ENCODE data around the gene MNDA.
"Not testable (repeated sequence)": the region's sequence is repeated elsewhere in the genome, so short reads cannot be mapped to it uniquely, and the experiment has no call there.

MNDA gene

GRCh38 chr1:158818560-158818959, 12.6 kb upstream of the MNDA start:
- ATAC-seq (ENCODE audit: low read depth): no peak
- DNase-seq (ENCODE audit: low spot score in 2 of 2): no peak
- Mint-ChIP-seq H3K27me3 (peaks cover 2% of the 10 kb centered on the region), H3K4me3 (no peak overlapping the region), H3K9me3 (no peaks in the 10 kb centered on the region), H3K36me3 (no peaks in the 10 kb centered on the region), H3K27ac (peak overlapping the region; percentile 13), H3K4me1 (no peaks in the 10 kb centered on the region)

DNA sequence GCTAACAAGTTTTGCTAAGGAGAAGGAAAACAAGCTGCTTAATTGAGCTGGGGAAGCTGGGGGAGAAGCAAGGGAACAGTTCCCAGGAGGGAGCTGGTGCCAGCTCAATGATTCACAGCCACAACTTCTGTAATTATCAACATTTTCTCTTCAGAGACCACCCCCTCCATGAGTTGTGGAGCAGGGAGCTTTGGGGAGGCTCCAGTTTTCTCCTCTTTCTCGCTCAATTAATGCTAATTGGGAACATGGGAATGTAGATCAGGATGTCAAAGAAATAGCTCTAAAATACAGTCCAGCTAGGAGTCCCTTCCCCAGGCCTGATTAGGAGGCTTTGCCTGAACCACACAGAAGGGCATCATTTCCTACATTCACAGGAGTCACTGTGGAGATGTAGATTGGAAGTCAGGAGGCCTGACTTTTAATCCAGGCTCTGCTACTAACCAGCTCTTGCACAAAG, 12.1 kb upstream of the MNDA start:
- Mint-ChIP-seq H3K27me3 (peaks cover 2% of the 10 kb centered on the region), H3K27ac (peak overlapping the region; percentile 13), H3K9me3 (no peaks in the 10 kb centered on the region), H3K4me1 (no peaks in the 10 kb centered on the region), H3K36me3 (no peaks in the 10 kb centered on the region), H3K4me3 (no peak overlapping the region)
- ATAC-seq (ENCODE audit: low read depth) (no peak), DNase-seq (ENCODE audit: low spot score in 2 of 2) (no peak)

GRCh38 chr1:158819461-158820443, 11.4 kb upstream of the MNDA start:
- no peaks in the 10 kb centered on the region for H3K9me3 Mint-ChIP-seq
- H3K36me3 Mint-ChIP-seq: no peaks in the 10 kb centered on the region
- no peaks in the 10 kb centered on the region for H3K4me1 Mint-ChIP-seq
- H3K27me3 Mint-ChIP-seq: peaks cover 2% of the 10 kb centered on the region
- DNase-seq (ENCODE audit: low spot score in 2 of 2) (no peak), ATAC-seq (ENCODE audit: low read depth) (no peak)
- H3K27ac Mint-ChIP-seq: no peak overlapping the region
- H3K4me3 Mint-ChIP-seq: no peak overlapping the region

- no peak for ATAC-seq (ENCODE audit: low read depth)
- Mint-ChIP-seq H3K27me3 (peaks cover 2% of the 10 kb centered on the region), H3K27ac (no peak overlapping the region), H3K36me3 (no peaks in the 10 kb centered on the region), H3K9me3 (peaks cover 6% of the 10 kb centered on the region), H3K4me3 (no peak overlapping the region), H3K4me1 (no peaks in the 10 kb centered on the region)
- DNase-seq (ENCODE audit: low spot score in 2 of 2): no peak
Observed at GRCh38 chr1:158821723-158822122, 9.4 kb upstream of the MNDA start.

- H3K27ac Mint-ChIP-seq: peak overlapping the region; percentile 98
- peak in 1 of 2 donors; percentile 7 for DNase-seq (ENCODE audit: low spot score in 2 of 2)
- ATAC-seq (ENCODE audit: low read depth): peak; percentile 60
- H3K4me3 Mint-ChIP-seq: peak overlapping the region; percentile 35
- H3K4me1 Mint-ChIP-seq: peaks cover 28% of the 10 kb centered on the region
- H3K27me3 Mint-ChIP-seq: no peaks in the 10 kb centered on the region
- H3K36me3 Mint-ChIP-seq: peaks cover 23% of the 10 kb centered on the region
- peaks cover 15% of the 10 kb centered on the region for H3K9me3 Mint-ChIP-seq
Observed at GRCh38 chr1:158830074-158830677, 975 bp upstream of the MNDA start.

DNA sequence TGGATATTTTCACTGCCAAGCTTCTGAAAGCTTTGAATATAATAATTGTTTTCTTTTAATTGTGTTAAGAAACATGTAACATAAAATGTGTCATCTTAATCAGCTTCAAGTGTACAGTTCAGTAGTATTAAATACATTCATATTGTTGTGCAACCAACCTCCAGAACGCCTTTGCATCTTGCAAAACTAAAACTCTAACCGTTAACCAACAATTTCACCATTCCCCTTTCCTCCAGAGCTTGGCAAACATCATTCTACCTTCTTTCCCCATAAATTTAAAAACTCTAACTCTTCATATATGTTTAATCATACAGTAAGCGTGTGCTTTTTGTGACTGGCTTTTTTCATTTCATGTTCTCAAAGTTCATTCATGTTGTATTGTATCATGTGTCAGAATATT, 2.1 kb downstream of the MNDA start:
- ATAC-seq (ENCODE audit: low read depth): no peak
- peaks cover 28% of the 10 kb centered on the region for H3K4me1 Mint-ChIP-seq
- H3K27me3 Mint-ChIP-seq: no peaks in the 10 kb centered on the region
- H3K36me3 Mint-ChIP-seq: peaks cover 27% of the 10 kb centered on the region
- DNase-seq (ENCODE audit: low spot score in 2 of 2): no peak
- H3K4me3 Mint-ChIP-seq: peak overlapping the region; percentile 78
- peaks cover 11% of the 10 kb centered on the region for H3K9me3 Mint-ChIP-seq
- H3K27ac Mint-ChIP-seq: peak overlapping the region; percentile 88

DNA sequence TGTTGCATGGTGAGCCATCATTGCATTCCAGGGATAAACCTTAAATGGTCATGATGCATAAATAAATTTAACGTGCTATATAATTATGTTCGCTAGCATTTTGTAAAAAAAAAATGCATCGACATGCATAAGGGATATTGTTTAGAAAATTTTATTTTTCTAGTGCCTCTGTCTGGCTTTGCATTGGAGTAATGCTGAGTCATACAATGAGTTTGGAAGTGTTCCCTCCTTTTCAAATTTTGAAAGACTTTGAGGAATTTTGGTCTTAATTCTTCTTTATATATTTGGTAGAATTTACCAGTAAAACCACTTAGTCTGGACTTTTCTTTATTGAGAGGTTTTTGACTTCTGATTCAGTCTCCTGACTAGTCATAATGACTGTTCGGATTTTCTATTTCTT, 4.9 kb downstream of the MNDA start:
- peaks cover 7% of the 10 kb centered on the region for H3K9me3 Mint-ChIP-seq
- H3K27ac Mint-ChIP-seq: no peak overlapping the region
- H3K36me3 Mint-ChIP-seq: peaks cover 26% of the 10 kb centered on the region
- no peak for ATAC-seq (ENCODE audit: low read depth)
- peaks cover 15% of the 10 kb centered on the region for H3K4me1 Mint-ChIP-seq
- H3K27me3 Mint-ChIP-seq: no peaks in the 10 kb centered on the region
- no peak overlapping the region for H3K4me3 Mint-ChIP-seq
- no peak for DNase-seq (ENCODE audit: low spot score in 2 of 2)

- DNase-seq (ENCODE audit: low spot score in 2 of 2) (no peak), ATAC-seq (ENCODE audit: low read depth) (no peak)
- H3K36me3 Mint-ChIP-seq: peaks cover 40% of the 10 kb centered on the region
- H3K27me3 Mint-ChIP-seq: no peaks in the 10 kb centered on the region
- peaks cover 4% of the 10 kb centered on the region for H3K4me1 Mint-ChIP-seq
- H3K9me3 Mint-ChIP-seq: peaks cover 7% of the 10 kb centered on the region
- H3K27ac Mint-ChIP-seq: no peak overlapping the region
- no peak overlapping the region for H3K4me3 Mint-ChIP-seq
Observed at GRCh38 chr1:158838660-158839059, 7.5 kb downstream of the MNDA start.

- DNase-seq (ENCODE audit: low spot score in 2 of 2) (no peak), ATAC-seq (ENCODE audit: low read depth) (no peak)
- peaks cover 2% of the 10 kb centered on the region for H3K4me1 Mint-ChIP-seq
- no peaks in the 10 kb centered on the region for H3K27me3 Mint-ChIP-seq
- H3K27ac Mint-ChIP-seq: no peak overlapping the region
- H3K4me3 Mint-ChIP-seq: no peak overlapping the region
- peaks cover 43% of the 10 kb centered on the region for H3K36me3 Mint-ChIP-seq
- H3K9me3 Mint-ChIP-seq: peaks cover 7% of the 10 kb centered on the region
Observed at GRCh38 chr1:158839566-158839965, 8.4 kb downstream of the MNDA start.

- peaks cover 2% of the 10 kb centered on the region for H3K4me1 Mint-ChIP-seq
- no peak for ATAC-seq (ENCODE audit: low read depth)
- no peak for DNase-seq (ENCODE audit: low spot score in 2 of 2)
- H3K36me3 Mint-ChIP-seq: peaks cover 39% of the 10 kb centered on the region
- no peaks in the 10 kb centered on the region for H3K27me3 Mint-ChIP-seq
- H3K9me3 Mint-ChIP-seq: peaks cover 7% of the 10 kb centered on the region
- no peak overlapping the region for H3K4me3 Mint-ChIP-seq
- no peak overlapping the region for H3K27ac Mint-ChIP-seq
Observed at GRCh38 chr1:158840236-158840635, 9.1 kb downstream of the MNDA start.

GRCh38 chr1:158864595-158864994, 33.4 kb downstream of the MNDA start:
- DNase-seq (ENCODE audit: low spot score in 2 of 2) (no peak), ATAC-seq (ENCODE audit: low read depth) (no peak)
- H3K27ac Mint-ChIP-seq: no peak overlapping the region
- H3K36me3 Mint-ChIP-seq: peaks cover 11% of the 10 kb centered on the region
- peaks cover 7% of the 10 kb centered on the region for H3K27me3 Mint-ChIP-seq
- peaks cover 15% of the 10 kb centered on the region for H3K9me3 Mint-ChIP-seq
- no peaks in the 10 kb centered on the region for H3K4me1 Mint-ChIP-seq
- H3K4me3 Mint-ChIP-seq: no peak overlapping the region

DNA sequence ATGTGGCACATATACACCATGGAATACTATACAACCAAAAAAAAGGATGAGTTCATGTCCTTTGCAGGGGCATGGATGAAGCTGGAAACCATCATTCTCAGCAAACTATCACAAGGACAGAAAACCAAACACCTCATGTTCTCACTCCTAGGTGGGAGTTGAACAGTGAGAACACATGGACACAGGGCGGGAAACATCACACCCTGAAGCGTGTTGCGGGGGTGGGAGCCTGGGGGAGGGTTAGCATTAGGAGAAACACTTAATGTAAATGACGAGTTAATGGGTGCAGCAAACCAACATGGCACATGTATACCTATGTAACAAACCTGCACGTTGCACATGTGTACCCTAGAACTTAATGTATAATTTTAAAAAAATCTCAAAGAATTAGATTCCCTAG, 39.3 kb downstream of the MNDA start:
- not testable (repeated sequence) for ATAC-seq (ENCODE audit: low read depth); H3K4me3 Mint-ChIP-seq; H3K36me3 Mint-ChIP-seq; H3K4me1 Mint-ChIP-seq; DNase-seq (ENCODE audit: low spot score in 2 of 2); H3K27ac Mint-ChIP-seq; H3K27me3 Mint-ChIP-seq; H3K9me3 Mint-ChIP-seq

- ATAC-seq (ENCODE audit: low read depth) (no peak), DNase-seq (ENCODE audit: low spot score in 2 of 2) (no peak)
- H3K36me3 Mint-ChIP-seq: no peaks in the 10 kb centered on the region
- H3K4me3 Mint-ChIP-seq: no peak overlapping the region
- no peak overlapping the region for H3K27ac Mint-ChIP-seq
- no peaks in the 10 kb centered on the region for H3K9me3 Mint-ChIP-seq
- peaks cover 1% of the 10 kb centered on the region for H3K27me3 Mint-ChIP-seq
- no peaks in the 10 kb centered on the region for H3K4me1 Mint-ChIP-seq
Observed at GRCh38 chr1:158873141-158873540, 42.0 kb downstream of the MNDA start.

GRCh38 chr1:158893654-158894053, 62.5 kb downstream of the MNDA start:
- H3K36me3 Mint-ChIP-seq: peaks cover 7% of the 10 kb centered on the region
- no peaks in the 10 kb centered on the region for H3K27me3 Mint-ChIP-seq
- DNase-seq (ENCODE audit: low spot score in 2 of 2) (no peak), ATAC-seq (ENCODE audit: low read depth) (no peak)
- no peaks in the 10 kb centered on the region for H3K4me1 Mint-ChIP-seq
- H3K4me3 Mint-ChIP-seq: no peak overlapping the region
- H3K27ac Mint-ChIP-seq: no peak overlapping the region
- peaks cover 10% of the 10 kb centered on the region for H3K9me3 Mint-ChIP-seq
